IPS-NIHi7 (cell line): ENCODE results near the gene STARD6.
"Not testable (repeated sequence)": the region's sequence is repeated elsewhere in the genome, so short reads cannot be mapped to it uniquely, and the experiment has no call there.

Experiments
- DNase-seq: peaks from one replicate; pipeline ENCODE4 v3.0.0; 2012; ENCODE audit warnings: mixed read lengths; ENCODE audit errors: extremely low spot score

STARD6 gene

DNA sequence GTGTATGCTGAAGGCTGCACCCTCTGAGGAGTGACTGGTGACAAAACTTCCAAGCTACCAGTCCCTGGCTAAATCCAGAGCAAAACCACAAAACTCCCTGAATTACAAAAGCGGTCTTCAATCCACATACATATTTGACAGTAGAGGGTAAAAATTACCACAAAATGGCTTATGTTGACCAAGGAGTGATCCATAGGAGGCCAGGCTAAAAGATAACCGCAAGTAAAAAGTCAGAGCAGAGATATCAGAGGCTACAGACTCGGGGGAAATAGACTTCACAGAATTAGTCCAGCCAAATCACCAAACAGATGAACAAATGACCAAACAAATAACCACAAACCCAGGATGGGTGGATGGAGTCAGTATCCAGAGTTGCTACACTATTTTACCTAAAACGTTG is 19.4 kb downstream of the STARD6 start:
- DNase-seq = no peak

DNA sequence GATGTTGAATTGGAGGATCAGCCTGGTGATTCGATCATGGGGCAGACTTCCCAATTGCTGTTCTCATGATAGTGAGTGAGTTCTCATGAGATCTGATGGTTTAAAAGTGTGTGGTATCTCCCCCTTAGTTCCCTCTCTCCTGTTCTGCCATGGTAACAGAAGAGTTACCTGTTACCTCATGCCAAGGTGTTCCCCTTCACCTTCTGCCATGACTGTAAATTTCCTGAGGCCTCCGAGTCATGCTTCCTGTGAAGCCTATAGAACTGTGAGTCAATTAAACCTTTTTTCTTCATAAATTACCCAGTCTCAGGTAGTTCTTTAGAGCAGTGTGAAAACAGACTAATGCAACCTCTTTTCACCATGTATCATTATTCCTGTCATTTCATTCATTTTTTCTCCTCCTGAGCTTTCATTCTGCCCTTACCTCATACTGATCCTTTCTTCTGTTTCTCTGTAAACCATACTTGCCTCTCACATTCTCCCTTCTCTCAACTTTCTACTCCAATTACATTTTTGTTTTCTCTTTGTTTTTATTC is 22.0 kb downstream of the STARD6 start:
- no peak for DNase-seq

DNA sequence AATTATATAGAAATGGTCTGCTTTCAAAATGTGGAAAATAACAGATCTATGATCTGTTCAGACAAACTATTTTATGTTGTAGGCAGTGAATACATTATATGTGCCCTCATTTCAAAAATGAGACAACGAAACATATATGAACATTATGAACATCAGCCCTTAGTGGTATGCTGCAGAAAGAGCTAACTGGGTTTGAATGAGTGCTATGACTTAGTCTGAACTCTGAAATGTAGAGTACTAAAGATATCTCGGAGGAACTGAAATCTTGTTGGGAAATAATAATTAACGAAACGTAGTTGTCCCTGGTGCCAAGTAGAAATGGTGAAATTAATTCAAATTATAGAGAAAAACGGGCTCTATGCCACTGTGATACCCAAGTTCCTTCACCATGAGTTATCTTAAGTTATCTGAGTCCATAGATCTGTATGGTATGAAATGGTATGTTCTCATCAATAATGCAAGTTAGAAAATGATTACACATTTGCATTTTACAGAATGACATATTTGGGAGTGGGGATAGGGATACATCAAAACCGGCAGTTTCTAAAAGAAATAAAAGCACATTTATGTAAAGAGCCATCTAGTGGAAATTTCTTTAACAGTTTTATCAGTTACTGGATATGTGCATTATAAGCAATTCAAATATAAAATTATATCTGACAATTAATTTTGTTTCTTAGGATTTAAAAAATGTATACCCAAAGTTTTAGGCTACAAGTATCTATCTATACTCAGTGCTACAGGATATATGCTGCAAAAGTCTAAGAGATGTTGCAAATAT is 26.7 kb downstream of the STARD6 start:
- DNase-seq = no peak

DNA sequence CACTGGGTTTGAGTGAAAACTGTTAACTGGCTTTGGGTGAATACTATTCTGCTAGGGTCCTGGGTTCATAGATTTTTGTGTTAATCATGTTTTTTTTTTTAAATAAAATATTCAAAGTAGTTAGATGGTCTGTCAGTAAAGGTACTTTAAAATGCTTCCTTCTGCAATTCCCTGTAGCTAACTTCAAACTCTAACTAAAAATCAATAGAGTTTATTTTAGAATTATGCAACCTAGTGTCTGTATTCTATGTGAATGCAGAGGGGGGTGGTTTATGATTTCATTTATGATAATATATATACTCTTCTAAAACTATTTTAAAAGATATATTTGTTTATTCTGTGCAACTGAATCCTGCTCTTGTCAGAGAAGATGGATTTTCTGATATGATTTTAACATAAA is 27.9 kb downstream of the STARD6 start:
- DNase-seq = no peak

DNA sequence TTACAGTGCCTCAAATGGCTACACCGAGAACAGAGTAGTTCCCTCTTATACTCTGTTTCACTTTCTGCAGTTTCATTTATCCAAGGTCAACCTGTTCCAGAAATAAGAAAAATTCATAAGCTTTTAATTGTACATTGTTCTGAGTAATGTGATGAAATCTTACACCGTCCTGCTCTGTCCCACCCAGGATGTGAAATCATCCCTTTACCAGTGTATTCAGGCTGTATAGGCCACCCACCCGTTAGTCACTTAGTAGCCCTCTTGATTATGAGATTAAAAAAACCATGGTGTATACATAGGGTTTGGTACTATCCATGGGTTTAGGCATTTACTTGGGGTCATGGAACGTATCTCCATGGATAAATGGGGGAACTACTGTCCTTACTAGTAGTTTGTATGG is 29.8 kb downstream of the STARD6 start:
- DNase-seq = no peak

DNA sequence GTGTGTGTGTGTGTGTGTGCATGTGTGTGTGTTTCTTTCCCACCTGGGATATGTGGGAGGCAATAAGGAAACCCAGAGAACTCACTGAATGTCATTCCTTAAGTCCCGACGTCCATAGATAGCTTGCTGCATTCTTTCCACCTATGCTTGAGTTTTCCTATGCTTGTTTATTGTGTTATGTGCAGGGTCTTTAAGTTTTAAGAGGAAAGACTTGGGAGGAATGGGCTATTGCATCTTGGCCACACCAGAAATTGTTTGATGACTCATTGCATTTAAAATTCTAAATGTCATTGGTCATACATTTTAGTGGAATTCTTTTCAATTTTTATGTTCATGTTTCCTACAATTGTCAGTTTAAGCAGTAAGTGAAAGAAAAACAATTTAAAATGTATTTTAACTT is 33.7 kb downstream of the STARD6 start:
- no peak for DNase-seq

DNA sequence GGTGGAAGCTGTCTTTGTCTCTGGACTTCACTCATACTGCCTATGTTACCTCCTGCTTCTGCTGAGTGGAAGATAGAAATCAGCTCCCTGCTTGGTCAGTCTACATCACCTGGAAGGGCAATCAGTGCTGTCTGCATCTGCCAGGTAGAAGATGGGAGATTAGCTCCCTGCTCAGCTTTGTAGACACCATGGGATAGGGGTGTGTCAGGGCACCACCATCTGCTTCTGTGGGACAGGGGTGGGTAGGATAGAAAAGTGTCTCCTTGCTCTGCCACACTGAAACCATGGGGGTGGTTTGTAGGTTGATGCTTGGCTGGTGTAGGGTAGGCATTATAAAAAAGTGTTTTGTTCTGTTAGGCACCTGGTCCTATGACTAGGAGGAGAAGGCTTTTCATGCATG is 34.1 kb downstream of the STARD6 start:
- DNase-seq = no peak

DNA sequence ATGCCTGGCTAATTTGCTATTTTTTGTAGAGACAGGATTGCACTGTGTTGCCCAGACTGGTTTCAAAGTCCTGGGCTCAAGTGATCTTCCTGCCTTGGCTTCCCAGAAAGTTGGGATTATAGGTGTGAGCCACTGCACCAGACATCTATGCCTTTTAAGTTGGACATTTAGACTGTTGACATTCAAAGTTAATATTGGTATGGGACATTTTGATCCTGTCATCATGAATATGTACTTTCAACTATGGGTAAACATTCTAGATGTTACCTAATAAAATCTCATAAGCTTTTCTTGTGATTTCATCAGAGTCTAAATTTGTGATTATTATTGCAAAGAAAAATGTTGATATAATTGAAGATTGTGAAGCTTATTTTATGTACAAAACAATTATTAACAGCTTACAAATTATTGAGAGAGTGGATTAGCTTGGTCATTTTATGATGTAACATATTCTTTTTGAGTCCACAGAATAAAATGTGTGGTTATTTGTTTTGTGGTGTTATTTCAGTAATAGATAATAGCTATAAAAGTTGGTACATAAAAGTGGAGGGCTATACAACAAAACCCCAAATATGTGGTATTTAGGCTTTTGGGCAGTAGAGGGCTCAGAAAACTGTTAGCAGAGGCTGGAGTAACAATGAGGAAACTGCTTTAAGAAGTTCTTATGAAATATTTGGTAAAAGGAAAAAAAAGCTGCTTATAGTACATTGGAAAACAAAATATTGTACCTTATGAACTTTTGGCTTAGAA is 41.4 kb downstream of the STARD6 start:
- DNase-seq = no peak

DNA sequence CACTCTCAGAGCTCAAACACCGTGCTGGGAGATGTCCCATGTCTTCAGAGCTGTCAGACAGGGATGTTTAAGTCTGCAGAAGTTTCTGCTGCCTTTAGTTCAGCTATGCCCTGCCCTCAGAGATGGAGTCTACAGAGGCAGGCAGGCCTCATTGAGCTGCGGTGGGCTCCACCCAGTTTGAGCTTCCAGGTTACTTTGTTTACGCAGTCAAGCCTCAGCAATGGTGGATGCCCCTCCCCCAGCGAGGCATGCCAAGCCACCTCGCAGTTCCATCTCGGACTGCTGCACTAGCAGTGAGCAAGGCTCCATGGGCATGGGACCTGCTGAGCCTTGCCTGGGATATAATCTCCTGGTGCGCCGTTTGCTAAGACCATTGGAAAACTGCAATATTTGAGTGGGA is 48.1 kb downstream of the STARD6 start:
- DNase-seq = not testable (repeated sequence)

DNA sequence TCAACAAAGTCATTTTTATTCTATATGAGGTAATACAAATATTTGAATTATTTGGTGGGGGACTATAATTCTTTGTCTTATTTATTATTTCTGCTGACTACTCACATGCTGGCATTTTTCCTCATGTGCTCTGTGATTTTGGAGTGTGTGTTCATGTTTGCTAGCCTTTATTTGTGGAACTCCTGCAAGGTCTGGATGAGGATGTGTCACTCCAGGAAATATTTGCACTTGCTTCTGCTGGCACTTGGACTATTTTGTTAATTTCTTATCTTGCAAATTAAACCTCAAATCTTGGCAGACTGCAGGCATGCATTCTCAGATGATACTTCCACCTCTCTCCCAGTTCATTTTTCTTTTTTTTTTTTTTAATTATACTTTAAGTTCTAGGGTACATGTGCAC is 54.2 kb downstream of the STARD6 start:
- DNase-seq = no peak

DNA sequence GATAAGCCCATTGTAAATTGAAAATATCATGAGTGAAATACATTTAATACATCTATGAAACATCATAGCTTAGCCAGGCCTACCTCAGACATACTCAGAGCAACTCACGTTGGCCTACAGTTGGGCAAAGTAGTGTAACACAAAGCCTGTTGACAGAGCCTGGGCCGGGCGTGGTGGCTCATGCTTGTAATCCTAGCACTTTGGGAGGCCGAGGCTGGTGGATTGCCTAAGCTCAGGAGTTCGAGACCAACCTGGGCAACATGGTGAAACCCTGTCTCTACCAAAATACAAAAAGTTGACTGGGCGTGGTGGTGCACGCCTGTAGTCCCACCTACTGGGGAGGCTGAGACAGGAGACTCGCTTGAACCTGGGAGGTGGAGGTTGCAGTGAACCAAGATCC is 58.7 kb downstream of the STARD6 start:
- not testable (repeated sequence) for DNase-seq

DNA sequence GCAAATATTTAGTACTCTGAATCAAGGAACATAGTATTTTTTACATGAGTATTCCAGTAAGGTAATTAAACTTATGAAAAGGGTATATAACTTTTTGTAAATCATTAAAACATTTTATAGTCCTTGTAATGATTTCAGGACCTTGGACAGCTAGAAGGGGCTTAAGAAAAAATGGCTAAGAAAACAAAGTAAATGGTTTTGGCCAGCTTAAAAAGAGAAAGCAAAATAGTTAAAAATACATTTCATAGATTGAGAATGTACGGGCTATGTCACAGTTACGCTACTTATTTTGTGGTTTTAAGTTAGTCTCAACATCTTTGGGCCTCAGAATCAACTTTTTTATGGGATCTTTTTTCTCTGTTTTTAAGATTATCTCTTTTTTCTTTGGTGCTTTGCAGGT is 61.6 kb downstream of the STARD6 start:
- DNase-seq = no peak

DNA sequence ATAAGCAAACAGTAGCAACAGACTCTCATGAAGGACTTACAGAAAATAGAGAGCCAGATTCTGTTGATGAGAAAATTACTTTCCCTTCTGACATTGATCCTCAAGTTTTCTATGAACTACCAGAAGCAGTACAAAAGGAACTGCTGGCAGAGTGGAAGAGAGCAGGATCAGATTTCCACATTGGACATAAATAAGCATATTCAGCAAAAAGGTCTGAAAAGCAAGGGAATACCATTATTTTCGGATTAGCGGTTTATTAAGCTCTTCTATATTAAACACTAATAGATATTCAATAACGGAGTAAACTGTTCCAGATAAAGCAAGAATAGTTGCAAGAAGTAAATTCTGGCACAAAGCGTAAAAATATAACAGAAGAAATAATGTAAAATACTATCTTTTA is 63.4 kb downstream of the STARD6 start:
- DNase-seq = no peak

DNA sequence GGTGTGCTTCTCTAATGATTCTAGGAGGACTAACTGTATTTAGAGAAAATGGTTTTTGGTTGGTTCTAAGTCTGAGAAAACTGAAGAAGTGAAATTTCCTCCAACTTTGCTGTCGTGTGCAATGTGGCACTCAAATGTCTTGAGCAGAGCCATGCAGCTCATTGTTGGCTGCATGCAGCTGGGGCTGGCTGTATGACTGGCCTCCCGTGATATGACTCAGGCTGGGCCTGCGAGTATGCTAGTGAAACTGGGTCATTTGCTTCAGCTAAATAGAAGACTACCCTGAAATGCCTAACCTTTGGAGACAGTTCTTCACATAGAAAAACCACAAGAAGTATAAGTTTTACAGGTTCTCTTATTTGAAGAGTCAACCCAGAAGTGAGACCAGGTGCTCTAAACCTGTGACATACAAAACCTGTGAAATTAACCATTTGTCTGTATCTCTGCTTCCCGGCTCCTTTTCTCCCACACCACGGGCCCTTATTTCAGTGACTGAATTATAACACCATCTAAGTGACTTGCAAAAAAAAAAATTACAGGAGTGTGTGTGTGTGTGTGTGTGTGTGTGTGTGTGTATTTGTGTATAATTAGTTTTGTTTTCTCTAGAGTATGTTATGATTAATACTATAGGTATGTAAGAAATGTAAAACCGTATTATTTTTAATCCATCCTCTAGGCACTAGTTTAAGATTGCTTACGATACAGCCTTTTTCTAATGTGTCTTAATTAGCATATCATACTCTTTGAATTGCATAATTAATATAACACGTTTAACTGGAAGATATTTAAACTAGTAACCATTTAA is 72.5 kb downstream of the STARD6 start:
- DNase-seq = no peak

DNA sequence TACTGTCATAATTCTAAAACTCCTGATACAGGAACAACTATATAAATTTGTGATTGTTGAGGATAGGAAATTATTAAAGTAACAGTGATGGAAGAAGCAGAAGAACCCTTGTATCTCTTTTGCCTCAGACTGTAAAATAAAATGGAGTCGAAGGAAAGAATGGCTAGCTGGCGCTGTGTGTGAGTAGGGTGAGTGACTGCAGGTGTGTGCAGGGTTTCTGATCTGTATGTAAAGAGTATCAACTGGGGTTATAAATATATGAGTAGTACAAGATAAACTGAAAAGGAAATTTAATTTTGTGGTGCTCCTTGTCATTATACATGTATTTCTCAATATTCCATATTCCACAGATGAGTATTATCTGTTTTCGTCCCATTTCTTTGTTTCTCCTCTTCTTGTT is 73.1 kb downstream of the STARD6 start:
- no peak for DNase-seq

DNA sequence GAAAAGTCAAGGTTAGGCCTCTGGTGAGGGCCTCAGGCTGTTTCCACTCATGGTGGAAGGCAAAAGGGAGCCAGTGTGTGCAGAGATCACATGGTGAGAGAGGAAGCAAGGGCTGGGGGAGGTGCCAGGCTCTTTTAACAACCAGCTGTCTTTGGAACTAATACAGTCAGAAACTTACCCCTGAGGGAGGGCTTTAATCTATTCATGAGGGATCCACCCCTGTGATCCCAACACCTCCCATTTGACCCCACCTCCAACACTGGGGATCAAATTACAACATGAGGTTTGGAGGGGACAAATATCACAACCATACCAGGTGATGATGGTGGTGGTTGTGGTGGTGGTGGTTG is 77.5 kb downstream of the STARD6 start:
- DNase-seq = peak; percentile 12

DNA sequence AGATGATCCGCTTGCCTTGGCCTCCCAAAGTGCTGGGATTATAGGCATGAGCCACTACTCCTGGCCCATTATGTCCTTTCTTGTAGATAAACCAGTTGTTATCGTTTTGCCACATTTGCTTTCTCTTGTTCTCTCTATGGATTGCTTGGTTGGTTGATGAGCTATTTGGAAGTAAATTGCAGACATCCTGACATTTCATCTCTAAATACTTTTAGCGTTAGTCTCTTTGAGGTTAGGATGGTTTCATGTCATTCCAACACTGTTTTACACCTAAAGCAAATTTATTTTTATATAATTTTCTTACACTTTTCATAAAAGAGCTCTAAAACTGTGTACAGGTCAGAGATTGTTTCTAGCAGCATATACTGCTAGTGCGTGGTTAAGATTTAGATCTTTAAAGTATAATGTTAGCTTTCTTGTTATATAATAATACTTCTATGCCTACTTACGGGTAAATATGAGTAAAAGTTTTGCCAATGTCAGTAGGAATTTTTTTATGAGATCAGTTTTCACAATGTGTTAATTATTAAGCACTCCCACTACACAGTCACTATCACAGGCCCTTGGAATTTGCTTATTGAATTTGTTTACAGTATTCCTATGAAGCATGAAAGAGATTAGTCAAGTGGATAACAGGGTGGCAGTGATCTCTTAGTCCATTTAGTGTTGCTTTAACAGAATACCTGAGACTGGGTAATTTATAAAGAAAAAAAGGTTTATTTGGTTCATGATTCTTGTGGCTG is 78.0 kb downstream of the STARD6 start:
- no peak for DNase-seq

DNA sequence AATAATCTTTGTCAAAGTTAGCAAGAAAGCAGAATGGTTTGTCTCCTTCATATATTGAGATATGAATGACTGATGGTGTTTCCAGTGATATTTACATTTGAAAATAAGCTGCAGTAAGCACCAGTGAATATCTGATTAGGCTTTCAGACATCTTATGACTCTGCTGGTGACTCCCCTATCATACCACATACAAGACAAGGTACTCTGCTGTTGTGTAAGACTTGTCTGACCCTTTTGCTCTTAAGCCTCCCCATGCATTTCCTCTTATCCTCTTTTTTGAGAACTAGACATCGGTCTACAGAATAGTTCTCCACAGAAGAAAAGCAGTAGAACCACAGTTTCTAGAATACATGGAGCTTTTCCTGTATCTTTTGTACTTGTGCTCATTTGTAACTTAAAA is 79.0 kb downstream of the STARD6 start:
- DNase-seq = no peak

DNA sequence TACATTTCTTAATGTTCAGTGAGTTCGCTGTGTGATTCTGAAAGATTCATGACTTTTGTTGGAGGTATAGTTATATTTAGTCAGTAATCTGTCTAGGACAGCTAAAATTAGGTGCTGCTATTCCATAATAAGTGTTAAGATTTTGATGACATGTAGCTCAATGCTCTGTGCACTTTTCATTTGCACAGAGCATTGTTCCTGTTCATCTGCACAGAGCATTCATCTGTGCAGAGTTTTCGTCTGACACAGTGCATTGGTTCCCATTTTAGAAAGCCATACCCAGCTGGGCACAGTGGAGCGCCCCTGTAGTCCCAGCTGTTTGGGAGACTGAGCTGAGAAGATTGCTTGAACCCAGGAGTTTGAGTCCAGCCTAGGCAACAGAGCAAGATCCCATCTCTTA is 79.8 kb downstream of the STARD6 start:
- no peak for DNase-seq
